Stimulated activated CD8-positive, alpha-beta memory T cell treated with anti-CD3 and anti-CD28 coated beads, Interleukin-7, amount 100 ng/mL, for 1 hour (primary cell): Measurements from ENCODE around the gene TIMD4.
"Not testable (repeated sequence)": the region's sequence is repeated elsewhere in the genome, so short reads cannot be mapped to it uniquely, and the experiment has no call there.

Experiments
- DNase-seq, 2 donors: peaks; one replicate each; pipeline ENCODE4 v3.0.0-alpha.2; 2020; ENCODE audit warnings: low read depth in 2 of 2

TIMD4 gene

DNA sequence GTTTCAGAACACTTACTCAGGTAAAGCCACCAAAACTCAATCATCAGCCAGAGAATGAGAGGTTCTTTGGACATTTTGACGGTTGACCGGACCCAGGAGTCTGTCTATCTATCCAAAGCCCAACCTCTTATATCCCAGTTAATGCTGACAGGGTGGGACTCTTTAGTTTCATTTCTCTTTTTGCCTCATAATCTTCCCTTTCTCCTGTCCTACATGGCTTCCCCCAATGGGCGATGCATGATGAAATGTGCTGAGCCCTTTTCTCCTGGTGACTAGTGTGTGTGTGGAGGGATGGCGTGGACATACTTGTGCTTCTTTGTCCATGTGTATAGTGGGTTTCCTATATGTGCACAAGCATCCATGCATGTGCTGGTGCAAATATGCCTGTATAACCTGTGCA lies at the start of gene TIMD4:
Gene TIMD4, minus strand, starts transcription at position 102 of the 400 bp plus-strand sequence. Its CDS starts 28 bp downstream, at position 74.
- DNase-seq: no peak

DNA sequence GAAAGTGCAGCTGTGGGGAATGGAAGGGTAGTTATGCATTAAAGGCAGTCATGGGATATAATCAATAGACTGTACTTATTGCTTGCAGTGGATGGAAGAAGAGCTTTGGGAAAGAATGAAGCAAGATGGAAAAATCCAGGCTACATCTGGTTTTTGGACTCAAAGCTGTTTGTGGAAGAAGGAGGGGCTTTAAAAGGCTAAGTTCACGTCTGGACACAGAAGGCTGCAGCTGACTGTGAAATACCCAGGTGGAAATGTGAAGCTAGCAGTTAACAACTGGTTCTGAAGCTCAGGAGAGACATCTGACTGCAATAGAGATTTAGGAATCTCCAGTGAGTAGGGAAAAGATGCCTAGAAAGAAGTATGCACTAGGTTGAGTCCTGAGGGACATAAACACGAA lies 43.2 kb upstream of the TIMD4 start:
- DNase-seq: no peak

DNA sequence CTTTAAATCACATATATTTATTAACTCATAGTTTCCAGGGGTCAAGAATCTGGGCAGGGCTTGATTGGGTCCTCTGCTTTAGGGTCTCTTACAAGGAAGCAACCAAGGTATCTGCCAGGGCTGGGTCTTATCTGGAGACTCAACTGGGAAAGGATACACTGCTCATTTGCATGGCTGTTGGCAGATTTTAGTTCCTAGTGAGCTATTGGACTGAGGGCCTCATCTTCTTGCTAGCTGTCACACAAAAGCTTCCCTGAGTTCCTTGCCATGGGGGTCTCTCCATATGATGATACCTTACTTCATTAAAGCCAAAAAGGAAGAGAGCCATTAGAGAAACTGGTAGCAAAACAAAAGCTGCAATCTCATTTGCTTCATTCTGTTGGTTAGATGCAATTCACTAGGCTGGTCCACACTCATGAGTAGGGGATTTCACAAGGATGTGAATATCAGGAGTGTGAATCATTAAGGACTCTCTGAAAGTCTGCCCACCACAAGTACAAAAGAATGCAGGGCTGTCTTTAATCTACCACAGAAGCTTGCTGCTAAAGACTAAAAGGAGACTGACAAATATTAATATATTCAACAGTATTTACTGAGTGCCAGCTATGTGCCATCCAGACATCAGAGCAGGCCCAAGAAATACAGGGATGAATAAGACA lies 42.0 kb upstream of the TIMD4 start:
- DNase-seq: no peak

DNA sequence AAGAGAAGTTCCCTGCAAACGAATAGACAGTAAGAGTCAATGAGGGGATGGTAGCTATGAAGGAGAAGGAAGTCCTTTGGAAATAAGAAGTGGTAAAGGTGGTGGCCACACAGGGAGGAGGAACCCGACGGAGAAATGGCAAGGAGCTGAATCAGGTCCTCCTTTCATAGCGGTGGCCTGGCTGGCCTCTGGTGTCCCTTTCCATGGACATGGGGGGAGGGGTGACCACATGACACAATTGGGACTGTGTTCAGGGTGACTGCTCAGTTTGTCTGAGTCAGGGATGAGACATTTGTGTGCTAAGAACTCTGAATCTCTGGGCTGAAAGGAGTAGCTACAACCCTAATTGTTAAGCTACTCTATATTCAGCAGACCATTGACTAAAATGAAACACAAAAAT lies 28.7 kb upstream of the TIMD4 start:
- DNase-seq: no peak

DNA sequence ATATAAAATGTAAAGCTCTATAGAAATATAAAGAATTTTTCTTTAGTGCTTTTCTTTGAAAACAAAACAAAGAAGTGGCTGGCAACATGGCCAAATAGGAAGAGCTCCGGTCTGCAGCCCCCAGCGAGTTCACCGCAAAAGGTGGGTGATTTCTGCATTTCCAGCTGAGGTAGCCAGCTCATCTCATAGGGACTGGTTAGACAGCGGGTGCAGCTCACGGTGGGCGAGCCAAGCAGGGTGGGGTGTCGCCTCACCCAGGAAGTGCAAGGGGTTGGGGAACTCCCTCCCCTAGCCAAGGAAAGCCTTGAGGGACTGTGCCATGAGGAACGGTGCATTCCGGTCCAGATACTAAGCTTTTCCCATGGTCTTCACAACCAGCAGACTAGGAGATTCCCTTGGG lies 21.0 kb upstream of the TIMD4 start:
- no peak for DNase-seq

DNA sequence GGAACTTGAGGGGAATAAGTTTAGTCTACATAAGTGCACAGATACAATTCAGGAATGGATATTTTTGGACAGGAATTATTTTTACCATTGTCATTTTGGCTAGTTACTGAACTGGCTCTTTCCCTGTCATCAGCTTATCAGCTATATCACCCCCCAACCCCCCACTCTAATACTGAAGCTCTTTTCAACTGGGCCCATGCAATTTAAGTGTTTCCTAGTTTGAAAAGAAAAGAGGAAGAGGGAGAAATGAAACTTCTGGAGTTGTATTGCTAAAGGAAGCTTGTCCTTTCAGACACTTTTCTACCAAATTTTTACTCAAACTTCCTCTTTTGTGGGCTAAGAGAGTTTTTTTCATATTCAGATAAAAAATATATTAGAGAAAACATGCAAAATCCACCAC lies 18.5 kb upstream of the TIMD4 start:
- DNase-seq: no peak

DNA sequence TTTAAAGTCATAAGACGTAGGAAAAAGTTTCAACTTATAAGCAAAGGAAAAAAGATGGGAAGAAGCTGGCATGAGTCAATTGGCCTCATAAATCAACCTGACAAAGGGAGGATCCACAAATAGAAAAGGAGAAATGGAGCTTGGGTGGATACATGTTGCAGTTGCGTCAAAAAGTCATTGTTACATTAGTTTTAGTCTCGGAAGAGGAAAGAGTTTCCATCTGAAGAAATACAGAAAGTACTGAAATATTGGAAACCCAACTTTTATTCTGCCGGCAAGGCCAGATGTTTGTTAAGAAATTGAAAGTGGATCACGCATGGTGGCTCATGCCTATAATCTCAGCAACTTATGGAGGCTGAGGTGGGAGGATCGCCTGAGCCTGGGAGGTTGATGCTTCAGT lies 11.3 kb upstream of the TIMD4 start:
- no peak for DNase-seq

DNA sequence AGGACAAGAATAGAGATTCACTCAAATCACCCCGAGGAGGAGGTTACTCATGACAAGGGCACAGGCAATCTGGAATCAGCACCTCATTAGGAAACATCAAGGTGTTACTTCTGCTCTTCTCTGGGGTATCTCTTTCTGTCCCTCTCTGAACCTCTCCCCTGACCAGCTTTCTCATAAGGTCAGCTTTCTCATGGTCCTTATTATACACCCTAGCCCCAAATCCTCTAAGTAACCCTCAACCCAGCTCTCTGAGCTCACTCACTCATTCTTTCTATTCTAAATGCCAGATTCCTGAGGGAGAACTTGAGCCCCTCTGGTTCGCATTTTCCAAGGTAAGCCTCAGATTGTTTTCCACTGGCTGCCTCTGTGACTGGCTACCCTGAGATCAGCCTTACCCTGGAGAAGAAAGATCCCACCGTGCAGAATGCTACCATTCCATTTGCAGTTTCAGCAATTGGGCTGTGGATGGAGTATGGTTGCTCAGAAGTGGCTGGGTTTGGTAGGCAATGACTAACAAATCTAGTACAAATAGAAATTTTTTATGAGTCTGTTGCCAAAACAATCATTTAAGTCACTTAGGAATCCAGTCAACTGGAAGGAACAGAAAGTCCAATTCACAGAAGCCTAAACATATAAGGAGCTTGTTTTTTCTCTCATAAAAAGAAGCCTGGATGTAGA lies 9.0 kb upstream of the TIMD4 start:
- DNase-seq: no peak

DNA sequence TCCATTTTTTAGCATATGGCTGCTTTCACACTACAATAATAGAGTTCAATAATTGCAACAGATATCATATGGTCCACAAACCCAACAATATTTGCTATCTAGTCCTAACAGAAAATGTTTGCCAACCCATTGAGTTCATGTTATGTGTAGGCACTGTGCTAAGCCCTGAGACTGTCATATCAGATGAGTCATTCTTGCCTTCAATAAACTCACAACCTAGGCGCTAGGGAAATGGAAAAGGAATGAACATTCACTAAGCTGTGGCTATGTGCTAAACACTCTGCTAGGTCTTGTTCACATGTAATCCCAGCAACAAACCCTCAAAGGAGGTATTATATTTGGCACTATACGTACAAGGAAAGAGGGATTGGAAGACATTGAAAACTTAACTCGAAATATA lies 8.4 kb upstream of the TIMD4 start:
- no peak for DNase-seq

DNA sequence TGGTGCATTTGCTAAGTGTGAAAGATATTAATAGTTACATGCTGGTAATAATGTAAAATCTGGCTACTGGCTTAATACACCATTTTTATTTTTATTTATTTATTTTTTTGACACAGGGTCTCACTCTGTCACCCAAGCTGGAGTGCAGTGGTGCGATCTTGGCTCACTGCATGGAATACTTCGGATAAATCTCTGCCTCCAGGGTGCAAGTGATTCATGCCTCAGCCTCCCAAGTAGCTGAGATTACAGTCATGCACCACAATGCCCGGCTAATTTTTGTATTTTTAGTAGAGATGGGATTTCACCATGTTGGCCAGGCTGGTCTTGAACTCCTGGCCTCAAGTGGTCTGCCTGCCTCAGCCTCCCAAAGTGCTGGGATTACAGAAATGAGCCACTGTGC lies 4.4 kb upstream of the TIMD4 start:
- not testable (repeated sequence) for DNase-seq

DNA sequence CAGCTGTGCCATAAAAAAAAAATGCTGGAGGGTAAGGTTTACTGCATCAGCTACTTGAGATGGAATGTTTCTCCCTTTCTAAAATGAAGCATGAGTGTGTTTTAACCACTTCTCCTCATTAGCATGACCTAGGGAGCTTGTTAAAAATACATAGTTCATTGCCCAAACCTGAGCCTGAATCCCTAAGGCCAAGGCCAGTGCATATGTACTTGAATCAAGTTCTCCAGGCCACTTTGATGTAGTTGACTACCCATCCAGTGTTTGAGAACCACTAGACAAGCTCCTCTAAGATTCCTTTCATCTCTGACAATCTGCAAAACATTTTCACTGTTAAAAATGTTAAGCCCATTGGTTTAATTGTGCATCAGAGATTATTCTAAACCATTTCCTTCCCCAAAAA lies 6.7 kb downstream of the TIMD4 start:
- no peak for DNase-seq

DNA sequence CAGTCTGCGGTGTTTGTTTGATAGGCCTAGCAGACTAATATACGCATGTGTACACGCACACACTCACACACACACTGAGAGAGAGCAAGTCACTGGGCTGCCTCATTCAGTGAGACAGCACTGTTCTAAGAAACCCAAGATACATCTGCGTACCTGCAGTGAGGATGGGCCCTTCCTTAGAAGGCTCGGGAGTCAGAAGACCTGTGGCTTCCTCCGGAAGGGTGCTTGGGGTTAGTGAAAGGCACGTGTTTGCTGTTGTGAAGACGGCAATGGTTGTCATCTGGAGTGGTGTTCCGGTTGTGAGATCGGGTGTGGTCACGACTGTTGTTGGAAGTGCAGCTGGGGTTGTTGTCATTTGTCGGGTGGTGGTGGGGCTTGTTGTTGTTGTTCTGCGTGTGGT lies 11.7 kb downstream of the TIMD4 start:
- no peak for DNase-seq

DNA sequence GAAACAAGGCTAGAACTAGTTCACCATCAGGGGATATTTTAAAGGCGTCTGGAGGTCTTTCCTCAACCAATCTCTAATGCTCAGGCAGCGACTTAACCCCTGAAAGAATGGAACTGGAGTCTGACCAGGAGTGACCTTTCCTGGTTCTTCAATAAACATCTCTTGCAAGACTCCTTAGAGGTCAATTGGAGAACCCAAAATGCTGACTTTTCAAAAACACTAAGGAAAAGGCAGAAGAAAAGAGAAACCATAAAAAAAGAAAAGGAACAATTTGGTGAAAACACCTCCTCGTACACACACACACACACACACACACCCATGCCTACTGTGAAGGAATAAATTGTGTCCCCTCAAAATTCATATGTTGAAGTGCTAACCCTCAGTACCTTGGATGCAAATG lies 12.3 kb downstream of the TIMD4 start:
- no peak for DNase-seq

DNA sequence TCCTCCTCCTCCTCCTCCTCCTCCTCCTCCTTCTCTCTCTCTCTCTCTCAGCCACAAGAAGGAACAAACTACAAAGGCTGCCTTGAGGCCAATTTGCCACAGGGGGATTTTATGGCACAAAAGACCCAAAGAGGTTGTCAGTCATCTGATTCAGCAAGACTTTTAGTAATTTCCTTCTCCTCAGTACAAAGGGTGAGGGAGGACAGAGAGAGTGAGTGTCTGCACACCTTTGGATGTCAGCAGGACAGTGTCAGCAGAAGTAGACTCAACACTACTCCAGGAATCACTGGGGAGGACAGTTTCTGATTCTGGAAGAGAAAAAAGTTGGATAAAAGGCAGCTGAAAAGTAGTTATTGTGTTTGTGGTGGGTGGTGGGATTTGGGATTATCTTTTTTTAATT lies 13.6 kb downstream of the TIMD4 start:
- DNase-seq: no peak

DNA sequence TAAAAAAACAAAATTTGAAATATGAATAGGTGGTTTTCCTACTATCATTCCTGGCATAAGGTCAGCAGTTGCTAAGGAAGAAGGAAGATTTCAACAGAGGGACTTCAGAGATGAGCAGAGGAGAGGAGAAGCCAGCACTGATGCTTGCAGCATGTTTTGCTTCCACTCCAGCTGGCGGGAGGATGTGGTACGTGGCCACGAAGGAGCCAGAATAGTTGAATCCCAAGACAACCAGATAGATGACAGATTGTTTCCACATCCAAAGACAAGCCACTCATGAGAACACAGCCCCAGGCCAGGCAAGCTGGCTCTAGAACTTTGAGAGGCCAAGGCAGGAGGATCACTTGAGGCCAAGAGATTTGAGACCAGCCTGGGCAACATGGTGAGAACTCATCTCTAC lies 15.1 kb downstream of the TIMD4 start:
- DNase-seq: no peak

DNA sequence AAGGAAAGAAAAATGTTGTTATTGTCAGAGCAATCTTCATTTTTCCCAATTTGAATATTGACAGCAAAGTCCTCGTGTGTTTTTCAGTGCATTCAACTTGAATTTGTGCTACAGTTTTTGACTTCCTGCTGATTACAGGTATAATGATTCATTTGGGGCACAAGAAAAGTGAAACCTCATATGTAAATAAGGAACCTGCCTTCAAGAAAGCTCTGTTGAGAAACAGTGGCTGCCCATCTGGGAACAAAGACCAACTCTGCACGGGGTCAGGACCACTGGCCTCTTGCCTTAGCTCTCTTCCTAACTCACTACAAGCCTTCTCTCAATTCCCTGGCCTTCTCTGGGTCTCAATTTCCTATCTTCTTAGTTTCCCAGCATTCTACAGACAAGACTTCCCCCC lies 21.0 kb downstream of the TIMD4 start:
- no peak for DNase-seq

DNA sequence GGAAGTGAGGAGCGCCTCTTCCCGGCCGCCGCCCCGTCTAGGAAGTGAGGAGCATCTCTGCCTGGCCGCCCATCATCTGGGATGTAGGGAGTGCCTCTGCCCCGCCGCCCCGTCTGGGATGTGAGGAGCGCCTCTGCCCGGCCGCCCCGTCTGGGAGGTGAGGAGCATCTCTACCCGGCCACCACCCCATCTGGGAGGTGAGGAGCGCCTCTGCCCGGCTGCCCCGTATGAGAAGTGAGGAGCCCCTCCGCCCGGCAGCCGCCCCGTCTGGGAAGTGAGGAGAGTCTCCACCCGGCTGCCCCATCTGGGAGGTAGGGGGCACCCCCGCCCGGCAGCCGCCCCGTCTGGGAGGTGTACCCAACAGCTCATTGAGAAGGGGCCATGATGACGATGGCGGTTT lies 22.6 kb downstream of the TIMD4 start:
- not testable (repeated sequence) for DNase-seq

DNA sequence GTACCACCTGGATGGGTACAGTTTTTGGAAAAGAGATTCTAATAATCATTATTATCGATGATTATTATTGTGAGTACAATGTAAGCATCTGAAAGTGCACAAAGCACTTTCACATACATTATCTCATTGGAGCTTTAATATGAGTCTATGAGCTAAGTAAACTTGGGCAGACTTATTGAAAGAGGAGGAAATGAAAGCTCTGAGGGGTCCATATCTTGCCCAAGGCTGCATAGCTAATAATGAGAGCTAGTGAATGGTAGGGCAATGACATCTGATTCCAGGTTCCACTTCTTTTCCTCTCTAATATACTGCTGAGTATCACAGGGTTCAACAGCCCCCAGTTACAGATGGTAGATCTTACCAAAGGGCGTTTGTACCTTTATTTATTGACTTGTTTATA lies 26.1 kb downstream of the TIMD4 start:
- no peak for DNase-seq

DNA sequence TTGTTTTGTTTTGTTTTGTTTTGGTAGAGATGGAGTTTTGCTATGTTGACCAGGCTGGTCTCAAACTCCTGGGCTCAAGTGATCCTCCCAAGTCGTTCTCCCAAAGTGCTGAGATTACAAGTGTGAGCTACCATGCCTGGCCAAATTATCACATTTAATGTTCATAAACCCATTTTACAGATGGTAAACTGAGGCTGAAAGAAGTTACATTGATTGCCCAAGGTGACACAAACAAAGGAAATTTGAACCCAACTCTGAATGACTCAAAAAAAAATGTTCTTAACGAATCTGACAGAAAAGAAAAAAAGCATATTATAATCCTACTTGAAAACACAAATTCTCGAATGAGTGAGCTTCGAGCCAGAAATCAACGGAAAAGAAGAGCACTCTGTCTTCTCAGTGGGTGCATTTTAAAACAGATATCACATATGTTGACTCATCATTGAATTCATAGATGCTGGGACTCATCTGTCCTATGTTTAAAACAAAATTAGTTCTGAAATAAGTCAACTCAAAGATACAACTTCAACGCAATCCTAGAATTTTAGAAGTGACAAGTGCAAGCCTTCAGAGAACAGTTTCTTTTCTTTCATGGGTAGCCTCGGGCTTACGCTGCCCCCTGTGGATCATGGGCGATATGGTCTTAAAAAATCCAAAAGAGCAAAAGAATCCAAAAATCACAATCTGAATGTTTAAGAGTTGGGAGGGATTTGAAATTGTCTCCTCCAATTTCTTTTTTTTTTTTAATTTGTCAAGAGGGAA lies 28.4 kb downstream of the TIMD4 start:
- DNase-seq: peak in 1 of 2 donors; percentile 26

DNA sequence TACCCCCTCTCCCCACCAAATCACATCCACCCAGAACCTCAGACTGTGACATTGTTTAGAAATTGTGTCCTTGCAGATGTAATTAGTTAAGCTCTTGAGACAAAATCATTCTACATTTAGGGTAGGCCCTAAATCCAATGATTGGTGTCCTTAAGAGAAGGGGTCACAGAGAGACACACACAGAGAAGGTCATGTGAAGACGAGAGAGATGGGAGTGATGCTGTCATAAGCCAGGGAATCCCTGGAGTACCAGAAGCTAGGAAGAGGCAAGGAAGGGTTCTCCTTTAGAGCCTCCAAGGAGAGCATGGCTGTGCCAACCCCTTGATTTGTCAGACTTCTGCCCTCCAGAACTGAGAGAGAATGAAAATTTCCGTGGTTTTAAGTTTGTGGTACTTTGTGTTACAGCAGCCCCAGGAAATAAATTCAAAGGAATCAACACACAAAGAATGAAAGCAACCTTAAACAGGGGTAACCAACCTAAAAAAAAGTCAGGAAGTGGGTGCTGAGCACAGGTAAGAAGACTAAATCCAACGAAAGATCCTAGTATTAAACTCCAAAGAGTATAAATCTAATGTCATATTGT lies 33.6 kb downstream of the TIMD4 start:
- DNase-seq: no peak

DNA sequence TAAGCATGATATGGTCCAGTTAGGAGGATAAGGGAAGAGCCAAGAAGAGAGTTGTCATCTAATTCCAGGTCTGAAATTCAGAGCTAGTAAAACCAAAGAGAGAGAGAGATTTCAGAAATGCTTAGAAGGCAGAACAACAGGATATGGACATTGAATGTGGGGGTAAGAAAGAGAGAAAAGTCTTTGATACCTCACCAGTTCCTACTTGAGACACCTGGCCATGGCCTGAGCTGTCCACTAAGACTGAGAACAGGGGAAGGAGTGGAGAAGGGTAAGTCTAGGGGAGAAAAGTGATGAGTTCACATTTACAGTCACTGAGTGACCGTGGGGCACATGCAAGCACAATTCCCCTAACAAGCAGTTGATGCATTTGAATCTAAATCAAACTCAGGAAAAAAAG lies 35.5 kb downstream of the TIMD4 start:
- no peak for DNase-seq

DNA sequence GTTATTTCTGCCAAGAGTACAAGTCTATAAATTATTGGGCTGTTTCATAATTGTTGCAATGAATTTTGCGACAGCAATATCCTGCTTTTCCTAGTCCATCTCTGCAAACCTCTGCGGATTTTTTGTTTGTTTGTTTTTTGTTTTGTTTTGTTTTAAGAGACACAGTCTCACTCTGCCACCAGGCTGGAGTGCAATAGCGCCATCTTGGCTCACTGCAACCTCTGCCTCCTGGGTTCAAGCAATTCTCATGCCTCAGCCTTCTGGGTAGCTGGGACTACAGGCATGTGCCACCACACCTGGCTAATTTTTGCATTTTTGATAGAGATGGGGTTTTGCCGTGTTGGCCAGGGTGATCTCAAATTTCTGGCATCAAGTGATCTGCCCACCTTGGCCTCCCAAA lies 37.3 kb downstream of the TIMD4 start:
- DNase-seq: not testable (repeated sequence)
